Osteoblast (primary cell): ENCODE results near the gene JPH3. TPM values are rescaled to one million over a fixed set of nuclear protein-coding genes. Genes with fewer than 3 reads are reported as not detected.
A peak's percentile ranks its signal among the peaks of the same experiment; 100 is the strongest.

Experiments
- DNase-seq: peaks from one replicate; pipeline ENCODE4 v3.0.0; 2011; ENCODE audit warnings: low spot score, mixed read lengths; ENCODE audit not compliant: insufficient read length; ENCODE audit errors: missing footprints
- H2AFZ ChIP-seq: 2 replicates; pipeline ENCODE4 v1.6.0; 2011; ENCODE audit warnings: mild to moderate bottlenecking, low read length
- H3K27ac ChIP-seq: 2 replicates; pipeline ENCODE4 v1.5.1; 2011; ENCODE audit warnings: mild to moderate bottlenecking, low read depth, low read length, moderate library complexity
- H3K27me3 ChIP-seq: 2 replicates; pipeline ENCODE4 v1.6.0; 2012; ENCODE audit warnings: mild to moderate bottlenecking, control low read depth, inconsistent platforms, low read length, moderate library complexity; ENCODE audit not compliant: insufficient read depth
- H3K36me3 ChIP-seq: 2 replicates; pipeline ENCODE4 v1.5.1; 2011; ENCODE audit warnings: mild to moderate bottlenecking, low read length, control low read depth, moderate library complexity; ENCODE audit not compliant: insufficient read depth
- H3K4me1 ChIP-seq: 2 replicates; pipeline ENCODE4 v1.5.1; 2011; ENCODE audit warnings: mild to moderate bottlenecking, low read length, control low read depth, moderate library complexity; ENCODE audit not compliant: insufficient read depth
- H3K4me2 ChIP-seq: 2 replicates; pipeline ENCODE4 v1.6.0; 2011; ENCODE audit warnings: mild to moderate bottlenecking, low read length; ENCODE audit not compliant: insufficient read depth
- H3K4me3 ChIP-seq: fragments of 200-600 bp; sonication (generic); 3 replicates; pipeline ENCODE4 v1.5.1; 2012; ENCODE audit warnings: mild to moderate bottlenecking, low read length, inconsistent platforms; ENCODE audit not compliant: insufficient read depth
- H3K79me2 ChIP-seq: 2 replicates; pipeline ENCODE4 v1.6.0; 2012; ENCODE audit warnings: mild to moderate bottlenecking, low read length, control low read depth, inconsistent platforms; ENCODE audit not compliant: insufficient read depth
- H3K9me3 ChIP-seq: 2 replicates; pipeline ENCODE4 v1.5.1; 2011; ENCODE audit warnings: low read depth, low read length, control low read depth
- H4K20me1 ChIP-seq: 2 replicates; pipeline ENCODE4 v1.6.0; 2012; ENCODE audit warnings: mild to moderate bottlenecking, low read length, control low read depth; ENCODE audit not compliant: insufficient read depth
- total RNA-seq: library from RNA; depleted of rRNA; stranded (reverse); fragments of >200 nt; gene quantifications from 2 replicates; pipeline ENCODE4 v1.2.3, GENCODE V29; 2012
- TF ChIP-seq, protein P1 (sequence below): IDR thresholded peaks from 2 replicates; pipeline ENCODE4 v1.5.1; 2011; ENCODE audit warnings: mild to moderate bottlenecking, low read depth, low read length, moderate library complexity; ENCODE audit errors: extremely low read depth

Gene JPH3
- total RNA-seq, 1 donor, result not detected

DNA sequence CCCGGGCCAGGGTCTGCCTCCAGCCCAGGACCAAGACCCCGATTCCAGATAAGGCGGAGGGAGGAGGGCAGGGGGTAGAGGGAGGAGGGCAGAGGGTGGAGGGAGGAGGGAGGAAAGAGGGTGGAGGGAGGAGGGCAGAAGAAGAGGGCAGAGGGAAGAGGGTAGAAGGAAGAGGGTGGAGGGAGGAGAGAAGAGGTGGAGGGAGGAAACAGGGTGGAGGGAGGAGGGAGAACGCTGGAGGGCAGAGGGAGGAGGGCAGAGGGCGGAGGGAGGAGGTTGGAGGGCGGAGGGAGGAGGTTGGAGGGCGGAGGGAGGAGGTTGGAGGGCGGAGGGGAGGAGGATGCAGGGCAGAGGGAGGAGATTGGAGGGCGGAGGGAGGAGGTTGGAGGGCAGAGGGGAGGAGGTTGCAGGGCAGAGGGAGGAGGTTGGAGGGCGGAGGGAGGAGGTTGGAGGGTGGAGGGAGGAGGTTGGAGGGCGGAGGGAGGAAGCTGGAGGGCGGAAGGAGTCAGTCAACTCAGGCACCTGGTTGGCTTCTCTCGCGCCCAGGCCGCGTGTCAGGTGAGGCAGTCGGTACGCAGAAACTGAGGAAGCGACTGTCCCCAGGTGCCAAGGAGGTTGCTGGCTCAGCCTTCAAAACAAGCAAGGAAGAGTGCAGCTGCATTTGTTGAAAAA lies 98.2 kb downstream of the JPH3 start:
- Histone ChIP-seq H3K79me2 (no peaks in the 10 kb centered on the region), H3K27me3 (no peaks in the 10 kb centered on the region), H4K20me1 (no peaks in the 10 kb centered on the region), H3K9me3 (no peaks in the 10 kb centered on the region), H3K36me3 (peaks cover 9% of the 10 kb centered on the region), H3K4me1 (no peaks in the 10 kb centered on the region), H3K27ac (no peak overlapping the region), H2AFZ (no peak overlapping the region), H3K4me3 (no peak overlapping the region), H3K4me2 (no peak overlapping the region)
- no peak for DNase-seq
- TF ChIP-seq, protein P1, sequence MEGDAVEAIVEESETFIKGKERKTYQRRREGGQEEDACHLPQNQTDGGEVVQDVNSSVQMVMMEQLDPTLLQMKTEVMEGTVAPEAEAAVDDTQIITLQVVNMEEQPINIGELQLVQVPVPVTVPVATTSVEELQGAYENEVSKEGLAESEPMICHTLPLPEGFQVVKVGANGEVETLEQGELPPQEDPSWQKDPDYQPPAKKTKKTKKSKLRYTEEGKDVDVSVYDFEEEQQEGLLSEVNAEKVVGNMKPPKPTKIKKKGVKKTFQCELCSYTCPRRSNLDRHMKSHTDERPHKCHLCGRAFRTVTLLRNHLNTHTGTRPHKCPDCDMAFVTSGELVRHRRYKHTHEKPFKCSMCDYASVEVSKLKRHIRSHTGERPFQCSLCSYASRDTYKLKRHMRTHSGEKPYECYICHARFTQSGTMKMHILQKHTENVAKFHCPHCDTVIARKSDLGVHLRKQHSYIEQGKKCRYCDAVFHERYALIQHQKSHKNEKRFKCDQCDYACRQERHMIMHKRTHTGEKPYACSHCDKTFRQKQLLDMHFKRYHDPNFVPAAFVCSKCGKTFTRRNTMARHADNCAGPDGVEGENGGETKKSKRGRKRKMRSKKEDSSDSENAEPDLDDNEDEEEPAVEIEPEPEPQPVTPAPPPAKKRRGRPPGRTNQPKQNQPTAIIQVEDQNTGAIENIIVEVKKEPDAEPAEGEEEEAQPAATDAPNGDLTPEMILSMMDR, result no peak

DNA sequence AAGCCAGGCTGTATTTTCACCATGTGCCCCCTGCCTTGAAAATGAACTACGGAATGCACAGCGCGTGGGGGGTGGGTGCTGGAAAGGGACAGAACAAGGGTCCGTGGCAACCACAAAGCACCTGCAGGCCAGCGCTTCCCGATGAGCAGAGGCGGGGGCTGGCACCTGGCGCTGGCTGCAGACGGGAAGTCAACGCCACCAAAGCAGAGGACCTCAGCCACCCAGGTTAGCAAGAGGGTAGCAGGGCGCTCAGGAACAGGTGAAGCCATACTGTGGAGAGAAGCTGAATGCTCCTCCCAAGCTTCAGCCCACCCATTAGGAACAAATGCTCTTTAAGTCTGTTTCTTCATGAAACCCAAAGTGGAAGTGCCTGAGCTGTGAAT lies 98.8 kb downstream of the JPH3 start:
- no peak overlapping the region for H3K4me3 ChIP-seq
- no peaks in the 10 kb centered on the region for H3K27me3 ChIP-seq
- H4K20me1 ChIP-seq, result no peaks in the 10 kb centered on the region
- H3K4me2 ChIP-seq, result no peak overlapping the region
- peaks cover 9% of the 10 kb centered on the region for H3K36me3 ChIP-seq
- no peaks in the 10 kb centered on the region for H3K4me1 ChIP-seq
- H3K27ac ChIP-seq, result no peak overlapping the region
- no peaks in the 10 kb centered on the region for H3K9me3 ChIP-seq
- DNase-seq, result peak; percentile 81
- no peak overlapping the region for H2AFZ ChIP-seq
- no peaks in the 10 kb centered on the region for H3K79me2 ChIP-seq
- TF ChIP-seq, protein P1, result no peak

DNA sequence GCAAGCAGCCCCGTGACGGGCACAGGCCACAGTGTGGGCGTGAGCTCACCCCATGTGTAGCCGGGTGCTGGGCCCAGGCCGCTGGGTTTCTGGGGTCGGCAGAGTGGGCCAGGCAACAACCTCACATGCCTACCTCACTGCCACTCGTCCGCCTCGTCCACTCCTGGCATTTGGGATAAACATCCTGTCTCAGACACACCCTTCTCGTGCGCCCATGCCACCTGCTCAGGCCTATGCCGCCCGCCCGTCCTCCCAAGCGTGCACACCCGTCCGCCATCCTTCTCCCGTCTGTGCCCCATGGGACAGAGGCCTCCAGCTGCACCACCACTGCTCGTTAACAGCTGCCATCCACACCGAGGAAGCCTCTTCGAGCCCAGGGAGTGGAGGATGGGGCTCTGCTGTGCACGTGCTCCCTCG lies 99.2 kb downstream of the JPH3 start:
- no peaks in the 10 kb centered on the region for H3K27me3 ChIP-seq
- no peaks in the 10 kb centered on the region for H3K79me2 ChIP-seq
- peak; percentile 82 for DNase-seq
- H3K36me3 ChIP-seq, result peaks cover 9% of the 10 kb centered on the region
- no peak overlapping the region for H3K4me2 ChIP-seq
- H2AFZ ChIP-seq, result no peak overlapping the region
- H3K4me1 ChIP-seq, result no peaks in the 10 kb centered on the region
- no peaks in the 10 kb centered on the region for H3K9me3 ChIP-seq
- TF ChIP-seq, protein P1, result no peak
- H3K27ac ChIP-seq, result no peak overlapping the region
- H4K20me1 ChIP-seq, result no peaks in the 10 kb centered on the region
- no peak overlapping the region for H3K4me3 ChIP-seq

DNA sequence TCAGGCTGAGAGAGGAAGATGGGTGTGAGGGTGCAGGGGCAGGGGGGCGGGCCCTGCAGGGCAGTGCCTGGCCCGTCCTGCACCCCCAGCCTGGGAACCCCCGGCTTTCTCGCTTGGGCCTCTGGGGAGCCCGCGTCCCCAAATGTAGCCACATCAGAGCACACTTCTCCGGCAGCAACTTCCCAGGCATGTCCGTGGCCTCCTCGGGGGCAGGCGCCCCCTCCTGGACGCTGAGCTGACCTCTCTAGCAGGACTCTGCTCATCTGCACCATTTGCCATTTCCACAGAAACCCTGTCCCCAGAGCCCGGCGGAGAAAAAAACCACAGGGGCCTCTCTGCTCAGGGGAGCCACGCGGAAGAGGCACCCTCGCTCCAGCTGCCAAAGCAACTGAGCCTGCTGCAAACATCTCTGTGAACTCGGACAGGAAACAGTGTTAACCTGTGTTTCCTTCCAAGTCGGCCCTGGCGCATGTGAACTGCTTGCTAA lies 100.1 kb downstream of the JPH3 start:
- H3K79me2 ChIP-seq, result no peaks in the 10 kb centered on the region
- H3K4me2 ChIP-seq, result no peak overlapping the region
- no peak overlapping the region for H3K27ac ChIP-seq
- H3K27me3 ChIP-seq, result no peaks in the 10 kb centered on the region
- H3K4me3 ChIP-seq, result no peak overlapping the region
- no peaks in the 10 kb centered on the region for H3K4me1 ChIP-seq
- peaks cover 9% of the 10 kb centered on the region for H3K36me3 ChIP-seq
- no peaks in the 10 kb centered on the region for H3K9me3 ChIP-seq
- no peaks in the 10 kb centered on the region for H4K20me1 ChIP-seq
- TF ChIP-seq, protein P1, result peak; percentile 63
- DNase-seq, result peak; percentile 99
- no peak overlapping the region for H2AFZ ChIP-seq
